Testis (tissue), 3 donors: ENCODE results near the gene NLGN1. TPM values are rescaled to one million over a fixed set of nuclear protein-coding genes. Genes with fewer than 3 reads are reported as not detected.
A peak's percentile ranks its signal among the peaks of the same experiment; 100 is the strongest.

Experiments used
- DNase-seq: peaks from one replicate; pipeline ENCODE4 v3.0.0-alpha.2; 2019
- H3K27ac ChIP-seq, 2 donors: fragments of 200-600 bp; sonication (generic); one replicate each; pipeline ENCODE4 v1.5.1; 2019
- H3K27me3 ChIP-seq: fragments of 200-600 bp; sonication (generic); one replicate; pipeline ENCODE4 v1.5.1; 2019
- H3K36me3 ChIP-seq: fragments of 200-600 bp; sonication (generic); one replicate; pipeline ENCODE4 v1.5.1; 2017; ENCODE audit warnings: low read depth; ENCODE audit errors: missing control alignments
- H3K4me1 ChIP-seq: fragments of 200-600 bp; sonication (generic); one replicate; pipeline ENCODE4 v1.5.1; 2019
- H3K4me3 ChIP-seq, 2 donors: fragments of 200-600 bp; sonication (generic); one replicate each; pipeline ENCODE4 v1.5.1; 2017 to 2019
- H3K9me3 ChIP-seq: fragments of 200-600 bp; sonication (generic); one replicate; pipeline ENCODE4 v1.5.1; 2017
- POLR2A ChIP-seq: fragments of 450-650 bp; IDR thresholded peaks from one replicate; pipeline ENCODE4 v1.6.1; 2017; ENCODE audit warnings: antibody characterized with exemption, mild to moderate bottlenecking, moderate library complexity
- WGBS, 2 donors: methylation state at CpG; one replicate each; pipeline ENCODE4 v1.1.5; 2018; 5-methylcytosine and 5-hydroxymethylcytosine counted together
- intact Hi-C: fragments of 100-400 bp; cut with DNase I; formaldehyde crosslinking; loops from one replicate; pipeline ENCODE4 v1.15.1; 2023; ENCODE audit warnings: low total_unique reads
- polyA plus RNA-seq: library from polyadenylated mRNA; stranded (reverse); fragments of 350-450 nt; fragmentation: Illumina TruSeq; extraction: RNeasy Lipid Tissue Mini Kit (QIAGEN cat#74804); gene quantifications from one replicate; pipeline ENCODE4 v1.2.3, GENCODE V29; 2014; ENCODE audit warnings: low read depth, low replicate concordance; ENCODE audit not compliant: insufficient read depth
- total RNA-seq, 2 donors: library from RNA; depleted of rRNA; stranded (reverse); fragments of >200 nt; gene quantifications; one replicate each; pipeline ENCODE4 v1.2.3, GENCODE V29; 2016
- TF ChIP-seq, protein P1 (sequence below), 3 experiments: fragments of 450-650 bp in 2 of 3; fragments of 200-600 bp in 1 of 3; sonication (generic) in 1 of 3; IDR thresholded peaks; one replicate each; pipeline ENCODE4 v1.5.1; 2016 to 2019; ENCODE audit warnings: antibody characterized with exemption in 3 of 3, mild to moderate bottlenecking in 2 of 3, moderate library complexity in 1 of 3

Gene NLGN1
- total and polyA plus RNA-seq, 3 donors from 2014 or later, result 10.6 to 19.2 (median 15.5) TPM

DNA sequence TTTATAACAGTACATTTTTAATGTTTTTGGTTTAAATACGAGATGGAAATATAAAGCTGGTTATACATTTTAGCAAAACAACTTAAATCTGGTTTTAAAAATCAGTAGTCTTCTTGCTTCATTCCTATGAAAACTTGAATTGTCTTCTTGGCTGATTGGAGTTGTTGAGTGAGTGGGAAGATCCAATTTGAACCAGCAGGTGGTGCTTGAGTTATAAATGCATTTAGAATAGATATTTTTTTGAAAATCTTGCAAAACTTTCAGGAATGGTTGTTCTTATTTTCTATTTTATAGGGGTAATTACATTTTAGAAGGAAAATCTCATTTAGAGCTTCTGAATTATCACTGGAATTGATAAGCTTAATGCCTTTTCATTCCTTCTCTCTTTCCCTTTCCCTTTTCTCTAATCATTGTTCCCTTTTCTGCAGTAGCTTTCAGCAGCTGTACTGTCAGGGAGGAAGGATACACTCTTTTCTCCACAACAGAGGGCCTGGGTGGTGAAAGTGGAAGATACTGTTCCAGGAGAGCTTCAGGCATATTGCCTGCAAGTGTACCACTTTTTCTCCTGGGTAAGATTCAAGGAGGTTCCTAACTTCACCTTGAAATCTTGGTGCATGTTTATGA lies 335.6 kb downstream of the NLGN1 start:
- TF ChIP-seq, protein P1, sequence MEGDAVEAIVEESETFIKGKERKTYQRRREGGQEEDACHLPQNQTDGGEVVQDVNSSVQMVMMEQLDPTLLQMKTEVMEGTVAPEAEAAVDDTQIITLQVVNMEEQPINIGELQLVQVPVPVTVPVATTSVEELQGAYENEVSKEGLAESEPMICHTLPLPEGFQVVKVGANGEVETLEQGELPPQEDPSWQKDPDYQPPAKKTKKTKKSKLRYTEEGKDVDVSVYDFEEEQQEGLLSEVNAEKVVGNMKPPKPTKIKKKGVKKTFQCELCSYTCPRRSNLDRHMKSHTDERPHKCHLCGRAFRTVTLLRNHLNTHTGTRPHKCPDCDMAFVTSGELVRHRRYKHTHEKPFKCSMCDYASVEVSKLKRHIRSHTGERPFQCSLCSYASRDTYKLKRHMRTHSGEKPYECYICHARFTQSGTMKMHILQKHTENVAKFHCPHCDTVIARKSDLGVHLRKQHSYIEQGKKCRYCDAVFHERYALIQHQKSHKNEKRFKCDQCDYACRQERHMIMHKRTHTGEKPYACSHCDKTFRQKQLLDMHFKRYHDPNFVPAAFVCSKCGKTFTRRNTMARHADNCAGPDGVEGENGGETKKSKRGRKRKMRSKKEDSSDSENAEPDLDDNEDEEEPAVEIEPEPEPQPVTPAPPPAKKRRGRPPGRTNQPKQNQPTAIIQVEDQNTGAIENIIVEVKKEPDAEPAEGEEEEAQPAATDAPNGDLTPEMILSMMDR (IDR thresholded peaks at IDR 0.05), result peak in 2 of 3 experiments; percentile 10 to 50
- no peak for TF ChIP-seq POLR2A
- 74 to 81% methylated on average over 1 of the region's 1 CpG for WGBS, 2 donors
- no peaks in the 10 kb centered on the region for H3K4me1 ChIP-seq
- H3K4me3 ChIP-seq, result no peak overlapping the region
- no peaks in the 10 kb centered on the region for H3K9me3 ChIP-seq
- H3K27me3 ChIP-seq, result no peaks in the 10 kb centered on the region
- H3K27ac ChIP-seq, result no peak overlapping the region
- peak; percentile 56 for DNase-seq
- intact Hi-C loops, result no loop called here
- H3K36me3 ChIP-seq, result no peaks in the 10 kb centered on the region

DNA sequence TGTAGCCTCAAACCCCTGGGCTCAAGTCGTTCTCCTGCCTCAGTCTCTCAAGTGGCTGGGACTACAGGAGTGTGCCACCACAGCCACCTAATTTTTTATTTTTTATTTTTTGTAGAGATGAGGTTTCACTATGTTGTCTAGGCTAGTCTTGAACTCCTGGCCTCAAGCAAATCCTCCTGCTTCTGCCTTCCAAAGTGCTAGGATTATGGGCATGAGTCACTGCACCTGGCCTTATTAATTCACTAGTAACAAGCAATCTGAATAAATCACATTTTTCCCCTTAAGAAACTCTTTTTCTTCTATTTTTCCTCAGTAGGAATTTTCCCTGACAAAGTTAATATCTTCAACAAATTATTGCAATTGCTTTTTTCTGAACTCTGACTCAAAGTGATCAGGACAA lies 336.9 kb downstream of the NLGN1 start:
- TF ChIP-seq, protein P1 (IDR thresholded peaks at IDR 0.05), result no peak
- no peak for TF ChIP-seq POLR2A
- no peaks in the 10 kb centered on the region for H3K9me3 ChIP-seq
- no peak overlapping the region for H3K4me3 ChIP-seq
- H3K27me3 ChIP-seq, result no peaks in the 10 kb centered on the region
- no peak overlapping the region for H3K27ac ChIP-seq
- no peaks in the 10 kb centered on the region for H3K36me3 ChIP-seq
- DNase-seq, result no peak
- H3K4me1 ChIP-seq, result no peaks in the 10 kb centered on the region
- intact Hi-C loops, result no loop called here
- WGBS, 2 donors, result 82 to 93% methylated on average over 1 of the region's 1 CpG

DNA sequence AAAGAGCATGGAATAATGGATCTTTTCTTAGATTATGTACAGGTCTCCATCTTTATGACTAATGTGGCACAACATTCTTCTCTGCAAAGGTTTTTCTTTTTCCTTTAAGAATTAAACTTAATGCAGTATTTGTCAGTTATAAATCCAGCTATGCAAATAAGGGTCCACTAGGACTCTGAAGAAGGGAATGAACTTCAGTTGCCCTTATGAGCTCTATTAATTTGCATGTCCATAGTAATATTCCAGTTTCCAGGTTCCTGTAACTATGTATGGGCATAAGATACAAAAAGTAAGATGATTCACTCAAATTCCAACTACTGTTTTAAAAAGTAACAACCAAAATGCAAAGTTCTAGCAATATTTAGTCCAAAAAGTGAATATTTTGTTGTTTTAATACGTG lies 337.4 kb downstream of the NLGN1 start:
- intact Hi-C loops, result no loop called here
- no peak overlapping the region for H3K4me3 ChIP-seq
- no peaks in the 10 kb centered on the region for H3K4me1 ChIP-seq
- H3K27me3 ChIP-seq, result no peaks in the 10 kb centered on the region
- H3K36me3 ChIP-seq, result no peaks in the 10 kb centered on the region
- no peaks in the 10 kb centered on the region for H3K9me3 ChIP-seq
- WGBS, 2 donors, result 22 to 39% methylated on average over 1 of the region's 1 CpG
- DNase-seq, result no peak
- H3K27ac ChIP-seq, result no peak overlapping the region
- no peak for TF ChIP-seq POLR2A
- TF ChIP-seq, protein P1 (IDR thresholded peaks at IDR 0.05), result no peak

GRCh38 chr3:173735841-173736240 lies 338.3 kb downstream of the NLGN1 start:
- no peaks in the 10 kb centered on the region for H3K4me1 ChIP-seq
- TF ChIP-seq POLR2A, result no peak
- no peak for DNase-seq
- H3K36me3 ChIP-seq, result no peaks in the 10 kb centered on the region
- H3K4me3 ChIP-seq, result no peak overlapping the region
- no peaks in the 10 kb centered on the region for H3K9me3 ChIP-seq
- WGBS, 2 donors, result 63 to 68% methylated on average over 1 of the region's 1 CpG
- intact Hi-C loops, result no loop called here
- H3K27me3 ChIP-seq, result no peaks in the 10 kb centered on the region
- no peak overlapping the region for H3K27ac ChIP-seq

- no peak for DNase-seq
These were observed 339.7 kb downstream of the NLGN1 start for GRCh38 chr3:173737167-173737808.

More at GRCh38 chr3:173737167-173737808, 339.7 kb downstream of the NLGN1 start:
- Histone ChIP-seq H3K27ac (no peak overlapping the region), H3K9me3 (no peaks in the 10 kb centered on the region), H3K36me3 (no peaks in the 10 kb centered on the region), H3K27me3 (no peaks in the 10 kb centered on the region), H3K4me3 (no peak overlapping the region), H3K4me1 (no peaks in the 10 kb centered on the region)
- no peak for TF ChIP-seq POLR2A
- TF ChIP-seq, protein P1 (IDR thresholded peaks at IDR 0.05), result no peak
- intact Hi-C loops, result no loop called here
- WGBS, 2 donors, result 94% methylated on average over 2 of the region's 2 CpGs
